Measurements from ENCODE around the gene PPP1R17.

The PPP1R17 gene

DNA sequence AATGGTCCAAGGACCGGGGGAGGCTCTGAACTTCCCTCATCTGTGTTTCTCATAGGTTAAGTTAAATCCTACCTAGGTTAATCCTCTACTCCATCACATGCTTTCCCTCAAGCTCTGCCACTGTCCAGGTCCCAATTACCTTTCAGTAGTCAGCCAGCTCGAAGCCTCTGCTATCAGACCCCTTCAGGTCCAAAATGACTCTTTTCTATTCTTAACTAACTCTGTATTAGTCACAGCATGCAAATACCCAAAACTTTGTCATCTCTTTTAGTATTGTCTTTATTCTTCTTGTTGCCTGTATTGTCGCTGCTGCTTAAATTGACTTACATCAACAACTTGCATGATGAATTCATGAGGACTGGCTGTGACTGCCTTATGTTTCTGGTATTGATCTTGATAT lies 15.3 kb downstream of the PPP1R17 start:
- no peak for DNase-seq

DNA sequence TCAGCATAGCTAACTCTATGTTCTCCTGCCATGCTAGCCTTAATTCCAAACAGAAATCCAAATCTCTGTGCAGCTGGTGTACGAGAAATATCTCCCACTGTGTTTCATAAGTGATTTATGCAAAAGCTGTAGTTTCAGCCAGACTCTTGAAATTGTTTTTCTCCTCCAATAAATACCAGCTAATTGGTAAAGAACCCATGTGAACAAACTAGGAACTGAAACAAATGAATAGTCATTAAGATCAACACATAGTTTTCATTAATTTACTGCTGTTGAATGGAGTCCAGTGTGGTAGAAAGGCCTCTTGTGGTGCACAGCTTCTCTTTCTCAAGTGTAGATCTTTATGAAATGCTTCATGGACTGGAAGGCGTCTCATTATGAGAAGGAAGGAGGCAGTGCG lies 18.4 kb downstream of the PPP1R17 start:
- no peak for DNase-seq

DNA sequence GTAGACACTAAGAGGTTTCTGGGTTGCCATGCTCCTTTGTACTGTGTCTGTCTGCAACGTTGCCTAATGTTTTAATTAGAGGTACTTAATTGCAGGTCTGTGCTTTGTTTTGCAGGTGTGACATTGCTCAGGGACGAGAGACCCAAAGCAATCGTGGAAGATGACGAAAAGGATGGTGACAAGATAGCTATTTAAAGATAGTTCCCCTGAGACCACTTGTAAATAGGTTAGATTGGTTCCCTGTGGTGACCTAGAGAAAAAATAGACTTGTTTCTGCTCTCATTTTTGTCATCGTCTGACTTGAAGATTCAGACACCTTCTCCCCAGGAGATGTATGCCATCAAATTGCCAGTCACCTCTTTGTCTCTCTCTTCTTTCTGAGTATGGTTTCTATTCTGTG lies 20.1 kb downstream of the PPP1R17 start:
- DNase-seq = no peak

DNA sequence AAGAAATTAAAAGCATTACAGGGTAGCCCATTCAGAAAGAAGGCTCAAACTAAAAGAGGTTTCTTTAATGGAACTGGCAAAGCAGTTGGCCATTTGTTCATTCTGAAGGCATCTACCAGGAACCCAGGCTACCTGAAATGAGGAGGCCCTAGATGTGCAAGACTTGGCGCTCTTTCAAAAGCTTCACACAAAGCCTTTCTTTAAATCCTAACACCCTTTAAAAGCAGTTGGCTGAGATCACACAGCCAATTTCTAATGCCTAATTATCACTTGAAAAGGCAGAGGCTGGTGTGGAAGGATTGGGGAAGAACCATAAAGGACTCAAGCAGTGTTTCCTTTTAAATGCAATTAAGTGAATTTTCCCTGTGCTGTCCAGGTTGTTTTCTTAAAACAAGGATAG lies 23.2 kb downstream of the PPP1R17 start:
- DNase-seq = no peak

DNA sequence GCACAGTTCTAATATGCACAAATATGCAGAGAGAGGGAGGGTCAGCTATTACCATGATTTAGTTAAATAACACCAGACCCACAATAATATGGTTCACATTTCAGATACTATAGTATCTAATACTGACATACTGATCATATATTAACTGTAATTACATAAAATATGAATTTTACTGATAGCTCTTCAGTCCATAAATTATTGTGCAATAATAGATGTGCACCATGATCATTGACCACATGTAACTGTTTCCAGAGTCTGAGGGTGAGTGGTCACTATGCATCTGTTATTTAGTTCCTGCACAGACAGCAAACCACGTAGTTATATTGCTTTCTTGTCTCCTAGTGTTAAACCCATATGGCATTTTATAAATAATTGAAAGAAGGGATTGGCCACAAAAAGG lies 29.3 kb downstream of the PPP1R17 start:
- DNase-seq = no peak

DNA sequence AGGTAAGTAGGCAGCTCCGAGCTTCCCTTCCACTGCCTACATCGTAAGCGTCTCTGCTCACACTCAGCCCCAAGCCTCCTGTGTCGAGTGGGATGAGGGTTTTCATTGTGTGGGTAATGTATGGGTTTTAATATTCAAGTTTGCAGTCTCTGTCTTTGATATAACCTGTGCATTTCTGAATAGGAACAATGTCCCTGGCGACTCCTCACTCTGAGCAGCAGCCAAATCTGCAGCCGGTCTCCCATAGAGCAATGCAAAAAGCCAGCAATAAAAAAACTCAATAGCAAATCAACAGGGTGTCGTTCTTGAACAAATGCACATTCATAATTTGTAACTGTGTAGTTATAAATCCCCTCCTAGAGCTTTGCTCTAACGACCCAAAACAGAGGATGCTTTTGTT lies 33.4 kb downstream of the PPP1R17 start:
- no peak for DNase-seq

DNA sequence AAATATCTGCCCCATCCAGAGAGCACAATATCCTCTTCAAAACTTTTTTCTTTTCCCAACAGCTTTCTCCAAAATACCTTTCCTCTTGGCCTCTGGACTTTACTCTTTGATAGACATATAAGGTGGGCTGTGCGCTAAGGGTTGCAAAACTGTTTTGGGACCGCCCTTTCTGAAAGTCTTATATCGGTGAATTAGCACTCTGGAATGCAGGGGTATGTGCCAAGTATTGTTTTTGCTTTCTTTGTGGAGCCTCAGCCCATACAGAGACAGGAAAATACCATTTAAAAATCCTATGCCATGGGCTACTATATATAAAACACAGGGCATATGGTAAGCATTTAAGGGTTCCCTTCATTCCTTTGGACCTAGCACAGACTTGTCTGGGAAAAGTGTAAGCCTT lies 37.7 kb downstream of the PPP1R17 start:
- DNase-seq = no peak

DNA sequence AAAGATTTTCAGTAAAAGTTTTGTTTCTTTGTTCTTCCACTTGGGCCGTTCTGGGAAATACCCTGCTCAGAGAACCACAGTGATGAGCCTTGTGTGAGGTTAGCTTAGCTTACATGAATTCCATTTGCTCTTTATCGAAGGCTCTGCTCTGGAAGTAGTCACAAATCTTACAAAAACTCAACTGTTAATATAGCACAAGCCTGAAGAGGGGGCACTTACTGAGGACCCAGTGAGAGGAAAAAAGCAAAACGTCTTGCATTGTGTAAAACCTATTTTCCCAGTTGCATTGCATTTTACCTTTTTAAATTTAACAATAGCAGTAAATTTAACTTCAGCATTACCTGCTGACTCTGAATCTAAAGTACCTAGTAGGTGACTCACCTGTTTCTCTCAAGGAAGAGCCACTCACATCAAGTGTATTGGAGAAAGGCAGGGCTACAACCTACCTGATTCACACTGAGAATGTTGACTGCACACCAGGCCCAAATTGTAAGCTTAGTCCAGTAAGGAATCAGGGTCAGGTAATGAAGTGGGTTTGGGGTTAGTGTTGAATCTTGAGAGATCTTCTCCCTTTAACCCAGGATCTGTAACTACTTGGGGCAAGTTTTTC lies 42.3 kb downstream of the PPP1R17 start:
- DNase-seq = no peak

DNA sequence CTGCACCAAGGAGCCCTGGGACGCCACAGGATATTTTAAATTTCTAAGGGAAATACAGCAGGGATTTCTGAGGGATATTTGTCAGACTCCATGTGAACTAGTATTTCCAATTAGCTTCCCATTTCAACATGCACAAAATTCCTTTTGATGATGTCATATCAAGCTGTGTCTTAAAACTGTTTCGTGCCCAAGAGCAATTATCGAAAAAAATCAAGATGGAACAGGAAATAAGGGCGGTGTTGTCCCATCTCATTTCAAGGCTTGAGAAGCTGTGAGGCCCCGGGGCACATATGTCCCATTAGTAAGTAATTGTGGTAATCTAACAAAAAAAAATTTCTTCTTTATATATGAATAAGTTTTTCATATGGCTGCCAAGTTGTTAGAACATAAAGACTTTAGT lies 47.4 kb downstream of the PPP1R17 start:
- DNase-seq = no peak

DNA sequence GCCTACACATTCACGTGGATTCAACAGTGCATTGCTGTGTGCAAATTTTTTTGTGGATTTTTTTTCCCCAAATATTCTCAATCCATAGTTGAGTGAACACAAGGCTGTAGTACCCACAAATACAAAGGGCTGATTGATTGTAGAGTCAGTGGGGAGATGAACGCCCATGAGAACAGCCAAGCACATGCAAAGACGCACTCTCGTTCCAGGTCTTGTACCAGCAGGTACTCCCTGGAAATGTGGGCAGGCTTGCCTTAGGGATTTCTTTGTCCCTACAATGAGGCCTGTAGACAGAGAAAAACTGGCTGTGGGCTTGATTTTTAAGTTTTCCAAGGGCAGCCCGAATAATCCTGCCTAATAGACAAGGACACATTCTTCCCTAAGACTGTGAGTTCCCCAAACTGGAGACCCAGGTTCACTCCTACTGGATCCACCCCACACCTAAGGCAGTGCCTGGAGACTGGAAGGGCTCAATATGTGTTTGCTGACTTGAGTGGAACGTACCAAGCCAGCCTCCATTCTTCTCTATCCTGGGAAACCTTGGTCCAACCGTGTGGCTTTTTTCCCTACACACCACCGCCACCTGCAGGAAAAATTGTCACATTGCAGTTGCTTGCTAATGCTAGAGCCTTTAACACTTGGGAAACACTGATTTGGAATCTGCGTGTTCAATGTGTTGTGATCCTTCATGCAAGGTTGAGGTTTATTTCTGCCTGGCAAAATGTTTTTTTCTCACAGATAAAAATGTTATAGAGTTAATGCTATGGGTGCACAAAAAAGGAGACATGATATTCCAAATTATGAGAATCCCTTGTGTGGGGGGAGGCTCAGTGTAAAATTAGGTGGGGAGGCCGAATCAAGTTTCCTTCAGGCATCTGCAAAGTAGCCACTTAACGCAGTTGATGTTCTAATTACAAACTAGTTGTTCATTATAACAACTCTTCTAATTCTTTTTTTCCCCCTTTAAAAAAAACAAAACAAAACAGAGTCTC lies 49.3 kb downstream of the PPP1R17 start:
- peak; percentile 82 for DNase-seq

DNA sequence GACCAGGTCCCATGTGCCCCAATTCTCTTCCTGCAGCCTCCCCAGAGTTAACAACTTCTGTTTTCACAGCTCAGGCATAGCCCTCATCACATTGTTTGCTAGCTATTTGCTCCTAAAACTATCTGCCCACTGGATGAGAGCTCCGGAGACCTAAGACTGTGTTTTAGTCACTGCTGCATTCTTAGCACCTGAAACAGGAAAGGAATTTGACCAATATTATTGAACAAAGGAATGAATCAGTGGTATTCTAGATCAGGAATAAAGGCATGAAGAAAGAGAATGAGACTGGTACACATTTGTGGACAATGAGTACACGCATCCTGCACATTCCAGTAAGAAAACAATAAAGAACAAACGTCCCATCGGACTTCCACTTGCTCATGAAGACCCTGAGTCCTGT lies 54.8 kb downstream of the PPP1R17 start:
- no peak for DNase-seq

DNA sequence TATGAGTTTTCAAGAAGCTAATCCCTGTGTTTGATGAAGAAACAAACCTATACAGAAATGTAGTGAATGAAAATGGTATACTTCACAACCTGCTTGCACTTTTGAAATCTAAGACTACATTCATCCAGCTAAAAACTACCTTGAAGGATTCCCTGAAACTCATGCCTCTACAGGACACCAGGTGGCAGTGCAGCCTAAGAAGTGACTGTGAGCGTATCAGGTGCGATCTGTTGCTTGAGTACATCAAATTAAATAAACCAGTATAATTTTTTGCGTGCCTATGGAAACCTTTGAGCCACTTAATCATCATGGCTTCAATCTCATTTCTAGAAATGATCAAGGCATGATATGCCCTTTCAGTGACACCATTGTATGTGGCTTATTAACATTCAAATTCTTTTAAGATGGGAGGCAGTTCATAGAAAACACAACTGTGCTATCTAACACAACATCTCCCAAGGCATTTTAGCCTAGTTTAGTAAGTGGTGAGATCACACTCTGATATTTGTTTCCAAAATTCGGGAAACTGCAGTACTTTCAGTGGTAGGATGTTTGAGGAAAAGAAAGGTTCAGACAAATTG lies 57.4 kb downstream of the PPP1R17 start:
- DNase-seq = peak; percentile 69

DNA sequence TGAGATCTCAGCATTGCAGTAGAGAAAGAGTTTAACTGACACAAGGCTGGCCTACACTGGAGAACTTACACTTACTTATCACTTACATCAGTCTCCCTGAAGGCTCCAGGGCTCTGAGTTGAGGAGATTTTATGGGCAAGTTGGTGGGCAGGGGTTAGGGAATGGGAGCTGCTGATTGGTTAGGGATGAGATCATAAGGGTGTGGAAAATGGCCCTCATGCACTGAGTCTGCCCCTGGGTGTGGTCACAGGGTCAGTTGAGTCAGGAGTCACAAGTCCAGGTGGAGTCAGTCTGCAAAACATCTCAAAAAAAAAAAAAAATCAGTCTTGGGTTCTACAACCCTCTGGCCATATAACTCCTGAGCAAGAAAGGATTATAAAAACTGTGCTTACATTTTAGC lies 60.5 kb downstream of the PPP1R17 start:
- no peak for DNase-seq

DNA sequence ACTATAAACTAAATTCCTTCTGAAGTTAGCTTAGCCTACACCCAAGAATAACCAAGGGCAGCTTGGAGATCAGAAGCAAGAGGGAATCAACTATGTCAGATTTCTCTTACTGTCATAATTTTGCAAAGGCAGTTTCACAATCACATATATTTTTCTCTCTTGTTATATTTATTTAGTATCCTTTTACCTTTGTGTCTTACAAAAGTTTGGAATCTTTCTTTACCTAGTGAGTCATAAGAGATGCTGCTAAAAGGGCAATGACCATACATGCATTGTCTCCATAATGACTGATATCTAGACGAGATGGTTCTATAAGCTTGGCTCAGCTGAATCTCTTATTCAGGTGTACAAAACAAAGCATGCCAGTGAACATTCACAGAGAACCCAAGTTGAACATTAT lies 61.1 kb downstream of the PPP1R17 start:
- no peak for DNase-seq

DNA sequence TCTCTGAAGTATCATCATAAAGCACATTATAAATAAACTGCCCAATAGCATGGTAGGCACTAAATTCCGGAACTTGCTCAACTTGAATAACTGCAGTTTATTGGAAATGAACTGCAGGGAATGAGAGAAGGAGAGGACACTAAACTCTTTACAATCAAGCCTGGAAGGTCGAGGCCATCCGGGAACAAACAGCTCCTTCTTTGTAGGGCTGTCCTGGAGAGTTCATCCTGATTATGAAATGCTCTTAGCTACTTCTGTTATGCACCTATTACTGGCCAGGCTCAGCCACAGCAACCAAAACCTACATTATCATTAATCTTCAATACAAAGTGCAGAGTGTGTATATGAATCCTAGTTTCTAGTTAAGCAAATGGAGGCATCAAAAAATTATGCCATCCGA lies 64.7 kb downstream of the PPP1R17 start:
- DNase-seq = no peak
